ENCODE data around the gene ADAMTS2. TPM values are rescaled to one million over a fixed set of nuclear protein-coding genes. Genes with fewer than 3 reads are reported as not detected.

Gene ADAMTS2
- total and polyA plus RNA-seq, 2 donors (not counting 3 experiments of a cell fraction or from before 2014, with no cell fraction given), result not detected

DNA sequence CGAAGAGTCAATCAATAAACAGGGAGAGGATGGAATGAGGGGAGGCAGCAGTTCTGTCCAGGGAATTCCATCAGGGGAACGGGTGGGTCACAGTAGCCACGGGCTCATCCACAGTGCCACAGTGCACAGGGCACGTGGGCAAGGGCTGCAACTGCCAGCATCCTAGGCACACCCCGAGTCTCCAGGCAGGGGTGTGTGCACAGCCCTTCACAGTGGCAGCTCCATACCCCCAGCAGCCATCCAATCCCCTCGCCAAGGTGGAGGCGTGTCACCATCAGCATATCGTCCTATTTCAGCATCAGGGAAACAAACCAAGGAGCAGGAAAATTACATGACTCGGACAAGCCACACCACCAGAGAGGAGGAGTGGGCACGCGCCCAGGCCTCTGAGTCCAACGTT, 133.6 kb downstream of the ADAMTS2 start:
- ChIA-PET CTCF (no interaction called here), POLR2A (no interaction called here)
- DNase-seq (ENCODE audit: low read depth, low spot score), result no peak
- TF ChIP-seq CTCF (IDR thresholded peaks at IDR 0.05; ENCODE audit: extremely low read depth in 1 of 2, insufficient read depth in 1 of 2, low read depth in 1 of 2, low read length in 2 of 2), result no peak
- TF ChIP-seq EZH2 (IDR thresholded peaks at IDR 0.05; ENCODE audit: borderline replicate concordance, low read depth, low read length, severe bottlenecking), result no peak
- TF ChIP-seq POLR2A (IDR thresholded peaks at IDR 0.05; ENCODE audit: low read depth, low read length), result no peak
- no peak for TF ChIP-seq JUN (IDR thresholded peaks at IDR 0.05; ENCODE audit: borderline replicate concordance, insufficient read depth, insufficient read length, low read depth)
- no peak for TF ChIP-seq FOS (IDR thresholded peaks at IDR 0.05; ENCODE audit: borderline replicate concordance, insufficient read depth, low read length)
- TF ChIP-seq, protein P1, sequence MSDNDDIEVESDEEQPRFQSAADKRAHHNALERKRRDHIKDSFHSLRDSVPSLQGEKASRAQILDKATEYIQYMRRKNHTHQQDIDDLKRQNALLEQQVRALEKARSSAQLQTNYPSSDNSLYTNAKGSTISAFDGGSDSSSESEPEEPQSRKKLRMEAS (IDR thresholded peaks at IDR 0.05; ENCODE audit: insufficient read depth, insufficient read length), result no peak
- TF ChIP-seq GATA2 (IDR thresholded peaks at IDR 0.05; ENCODE audit: insufficient read depth, insufficient read length, low read depth, low read length), result no peak
- no peak for TF ChIP-seq MYC (IDR thresholded peaks at IDR 0.05; ENCODE audit: low read depth, low read length)
- no peak for TF ChIP-seq POLR2AphosphoS5 (IDR thresholded peaks at IDR 0.05; ENCODE audit: insufficient read depth, low read depth, low read length)
- H3K4me3 ChIP-seq (replicated peaks in 1 of 3; ENCODE audit: insufficient read depth in 1 of 3, low read depth in 1 of 3, low read length in 3 of 3), result no peak overlapping the region
- no peaks in the 10 kb centered on the region for H3K27me3 ChIP-seq (ENCODE audit: control insufficient read depth in 2 of 2, insufficient read depth in 2 of 2, low read length in 2 of 2)
- H3K9me1 ChIP-seq (replicated peaks; ENCODE audit: control insufficient read depth, extremely low read depth, insufficient read depth, low read length), result no peaks in the 10 kb centered on the region
- peaks cover 4% of the 10 kb centered on the region for H3K9me3 ChIP-seq (replicated peaks; ENCODE audit: control insufficient read depth, insufficient read depth, low read length)
- FAIRE-seq, result no peak
- BruUV-seq (replicated peaks), result no TSS peak
- H4K20me1 ChIP-seq (replicated peaks; ENCODE audit: control insufficient read depth, extremely low read depth, insufficient read depth, low read length), result no peaks in the 10 kb centered on the region
- no peaks in the 10 kb centered on the region for H3K36me3 ChIP-seq (ENCODE audit: control insufficient read depth in 2 of 2, extremely low read depth in 1 of 2, insufficient read depth in 2 of 2, low read length in 2 of 2)
- H2AFZ ChIP-seq (ENCODE audit: low read depth, low read length), result no peak overlapping the region
- no peaks in the 10 kb centered on the region for H3K79me2 ChIP-seq (ENCODE audit: control insufficient read depth, insufficient read depth, low read length)
- intact Hi-C loops (cut with micrococcal nuclease), result no loop called here
- H3K27ac ChIP-seq (ENCODE audit: insufficient read depth, low read depth, low read length), result no peak overlapping the region
- H3K9ac ChIP-seq (replicated peaks; ENCODE audit: extremely low read depth, insufficient read depth, low read length), result no peak overlapping the region
- H3K4me2 ChIP-seq (ENCODE audit: insufficient read depth, low read length), result no peak overlapping the region
- dilution Hi-C loops (cut with MboI; ENCODE audit: extremely low pct_ligation_motif_present, low sequenced_read_pairs), result no loop called here
- no peaks in the 10 kb centered on the region for H3K4me1 ChIP-seq (ENCODE audit: control insufficient read depth, extremely low read depth, insufficient read depth, low read length)
